ENCODE measurements around the gene ANKRD10.

The ANKRD10 gene

DNA sequence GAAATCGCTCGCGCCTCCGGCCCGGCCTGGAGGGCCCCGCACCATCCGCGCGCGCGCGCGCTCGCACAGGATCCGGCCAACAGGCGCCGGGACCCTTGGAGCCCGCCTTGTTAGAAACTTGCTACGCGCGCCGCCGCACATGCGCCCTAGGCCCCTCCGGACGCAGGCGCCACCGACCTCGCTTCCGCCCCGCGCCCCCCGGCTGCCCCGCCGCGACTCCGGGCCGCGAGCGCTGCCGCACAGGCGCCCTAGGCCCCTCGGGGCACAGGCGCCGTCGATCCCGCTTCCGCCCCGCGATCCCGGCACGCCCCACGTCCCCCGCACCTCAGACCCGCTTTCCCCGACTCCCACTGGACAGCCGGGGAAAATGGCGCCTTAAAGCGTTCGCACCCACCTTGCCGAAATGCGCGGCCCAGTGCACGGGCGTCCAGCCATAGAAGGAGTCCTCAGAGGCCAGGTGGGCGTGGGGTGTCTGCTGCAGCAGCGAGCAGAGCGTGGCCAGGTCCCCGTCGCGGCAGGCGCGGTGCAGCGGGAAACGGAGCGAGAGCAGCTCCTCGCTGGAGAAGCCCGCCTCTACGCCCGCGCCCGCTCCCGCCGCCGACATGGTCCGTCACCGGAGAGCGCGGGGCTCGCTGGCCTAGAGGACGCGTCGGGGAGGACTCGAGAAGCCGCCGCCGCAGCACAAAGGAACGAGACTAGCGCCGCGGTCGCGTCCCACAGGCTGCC lies 375 bp downstream of the ANKRD10 start:
- DNase-seq (ENCODE audit: low spot score) = peak; percentile 76

DNA sequence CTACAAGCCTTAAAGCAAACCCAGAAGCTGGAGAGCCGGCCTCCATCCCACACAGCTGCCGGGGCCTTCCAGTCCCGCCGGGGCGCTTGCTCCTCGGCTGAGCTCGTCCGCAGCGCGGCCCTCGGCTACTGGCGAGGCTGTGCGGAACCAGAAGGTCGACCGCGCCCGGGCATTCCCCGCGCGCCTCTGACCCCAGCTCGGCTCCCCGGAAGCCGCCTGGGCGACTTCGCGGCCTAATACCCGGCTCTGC lies 863 bp downstream of the ANKRD10 start:
- no peak for DNase-seq (ENCODE audit: low spot score)

DNA sequence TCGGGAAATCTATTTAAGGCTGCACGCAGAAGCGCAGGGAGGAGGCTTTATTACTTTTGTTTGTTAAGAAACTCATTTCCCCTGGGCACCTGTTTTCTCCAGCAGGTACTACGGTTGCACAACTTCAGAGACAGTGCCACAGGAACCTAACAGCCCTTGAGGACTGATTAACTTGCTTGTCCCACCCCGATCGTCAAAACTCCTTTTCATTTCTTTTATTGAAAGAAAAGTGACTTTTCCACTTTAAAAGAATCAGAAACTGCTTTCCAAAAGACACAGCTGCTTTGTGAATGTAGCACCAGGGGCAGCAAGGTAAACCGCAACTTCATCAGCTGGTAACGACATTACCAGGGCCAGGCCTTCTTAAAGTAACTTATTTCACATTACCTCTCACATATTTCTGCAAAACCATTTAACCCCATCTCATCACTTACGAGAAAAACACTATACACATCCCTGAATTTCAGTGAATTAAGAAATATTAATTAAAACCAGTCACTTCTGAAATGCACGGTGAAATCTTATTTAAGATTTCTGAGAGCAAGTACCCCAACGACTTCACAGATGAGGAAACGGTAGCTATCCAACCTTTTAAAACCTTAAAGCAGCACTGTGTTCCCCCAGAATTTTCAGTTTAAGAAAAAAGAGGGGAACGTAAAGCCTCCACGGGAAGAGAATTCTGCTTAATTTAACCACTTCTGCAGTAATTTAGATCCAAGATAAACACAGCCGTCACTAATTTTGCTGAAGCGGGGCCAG lies 1.4 kb downstream of the ANKRD10 start:
- no peak for DNase-seq (ENCODE audit: low spot score)

DNA sequence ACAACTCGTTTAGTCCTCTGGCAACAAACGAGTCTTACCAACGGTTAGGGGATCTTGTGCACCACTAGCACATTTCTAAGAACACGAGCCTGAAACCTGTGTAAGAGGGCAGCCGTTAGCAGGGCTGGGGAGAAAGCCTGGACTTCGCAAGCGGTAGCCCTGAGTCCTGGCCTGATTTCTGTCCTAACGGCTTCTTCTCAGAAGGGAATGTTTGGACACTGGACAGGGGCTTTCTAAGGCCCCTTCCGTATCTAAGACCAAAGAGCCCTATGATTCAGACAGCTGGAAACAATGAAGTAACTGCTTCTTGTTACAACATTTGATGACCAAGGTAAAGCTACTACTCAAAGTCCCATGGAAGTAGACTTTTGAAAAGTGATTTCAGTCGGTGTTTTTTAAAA lies 2.2 kb downstream of the ANKRD10 start:
- no peak for DNase-seq (ENCODE audit: low spot score)

DNA sequence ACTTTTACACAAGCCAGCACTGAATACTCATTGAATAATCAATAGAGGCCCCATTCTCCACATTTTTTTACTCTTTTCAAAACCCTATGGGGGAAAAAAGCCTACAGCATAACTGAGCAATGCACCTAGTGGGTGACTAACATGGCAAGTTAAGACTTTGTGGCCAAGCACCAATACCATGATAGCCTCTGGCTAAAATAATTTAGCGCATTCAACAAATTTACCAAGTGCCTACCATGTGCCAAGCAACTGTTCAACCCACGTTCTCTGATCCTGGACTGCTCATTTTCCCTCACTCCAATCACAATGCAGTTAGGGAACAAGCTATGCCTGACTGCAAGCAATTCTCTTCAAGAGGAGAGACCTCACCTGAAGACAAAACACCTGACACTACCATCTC lies 3.0 kb downstream of the ANKRD10 start:
- no peak for DNase-seq (ENCODE audit: low spot score)

DNA sequence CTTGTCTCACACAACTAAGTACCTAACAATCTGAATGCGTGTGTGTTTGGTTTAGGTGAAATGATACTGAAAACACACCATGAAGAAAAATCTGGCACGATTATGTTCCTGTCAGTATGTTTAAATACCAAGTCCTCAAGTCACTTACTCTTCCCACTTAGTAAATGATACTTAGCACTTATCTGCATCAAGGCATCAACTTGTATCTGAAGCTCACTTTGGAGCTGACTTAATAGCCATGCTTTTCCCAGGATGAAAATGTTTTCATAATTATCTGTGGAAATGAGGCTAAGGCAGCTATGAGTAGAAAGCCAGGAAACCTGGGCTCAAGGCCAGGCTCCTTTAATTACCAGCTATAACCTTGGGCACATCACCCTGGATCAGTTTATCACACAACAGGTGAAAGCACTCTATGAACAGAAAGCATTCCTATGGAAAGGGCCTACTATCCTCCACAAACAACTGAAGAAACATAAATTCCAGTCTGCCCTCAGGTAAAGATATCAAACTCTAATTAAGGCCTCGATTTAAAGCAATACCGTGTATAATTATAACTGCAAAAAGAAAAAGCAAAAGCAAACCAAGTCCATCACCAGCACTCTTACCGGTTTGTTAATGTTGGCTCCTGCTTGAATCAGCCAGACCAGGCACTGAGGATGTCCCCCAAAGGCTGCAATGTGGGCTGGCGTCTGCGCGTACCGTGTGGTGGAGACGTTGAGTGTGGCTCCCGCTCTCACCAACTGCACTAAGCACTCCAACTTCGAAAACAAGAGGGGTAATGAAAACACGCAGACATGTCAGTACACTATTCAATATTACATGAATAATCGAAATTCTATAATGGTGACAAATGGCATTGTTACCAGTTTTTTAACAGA lies 4.6 kb downstream of the ANKRD10 start:
- no peak for DNase-seq (ENCODE audit: low spot score)

DNA sequence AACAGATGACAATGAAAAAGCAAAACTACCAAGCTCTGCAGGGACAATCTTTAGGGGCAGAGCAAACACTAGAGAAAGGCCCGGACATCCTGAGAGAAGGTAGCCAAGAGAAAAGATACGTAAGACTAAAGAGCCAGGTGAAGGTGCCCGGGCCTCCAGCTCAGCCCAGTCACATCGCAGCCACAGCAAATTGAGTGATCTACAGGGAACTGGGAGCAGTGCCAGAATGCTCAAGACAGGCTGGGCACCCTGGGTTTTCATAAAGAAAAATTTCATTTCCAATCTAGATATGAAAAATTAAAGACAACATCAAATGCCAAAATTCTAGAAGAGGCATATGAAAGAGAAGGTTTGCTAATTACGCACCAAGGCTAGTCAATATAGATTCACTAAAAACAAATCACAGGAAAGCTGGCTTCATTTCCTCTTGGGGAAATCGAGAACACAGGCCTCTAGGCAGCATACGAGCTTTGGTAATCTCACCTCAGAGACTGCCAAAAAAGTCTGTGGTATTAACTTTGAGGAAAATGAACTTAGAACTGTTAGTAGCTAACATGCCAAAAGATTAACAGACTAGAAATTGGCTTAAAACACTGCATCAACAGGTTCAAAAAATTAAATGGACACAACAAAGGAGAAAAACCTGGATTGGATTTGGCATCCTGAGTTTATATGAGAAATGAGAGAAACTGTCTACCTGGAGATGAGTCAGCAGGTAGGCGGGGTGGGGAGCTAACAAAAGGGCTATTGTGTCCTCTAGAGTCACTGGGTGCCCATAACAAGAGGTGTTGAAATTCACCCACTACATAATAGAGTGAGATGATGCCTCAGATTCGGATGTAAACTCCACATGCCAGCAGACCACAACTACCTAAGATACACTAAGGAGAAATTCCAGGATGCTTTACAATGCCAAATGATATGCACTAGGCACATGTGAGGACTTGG lies 6.6 kb downstream of the ANKRD10 start:
- DNase-seq (ENCODE audit: low spot score) = peak; percentile 37

DNA sequence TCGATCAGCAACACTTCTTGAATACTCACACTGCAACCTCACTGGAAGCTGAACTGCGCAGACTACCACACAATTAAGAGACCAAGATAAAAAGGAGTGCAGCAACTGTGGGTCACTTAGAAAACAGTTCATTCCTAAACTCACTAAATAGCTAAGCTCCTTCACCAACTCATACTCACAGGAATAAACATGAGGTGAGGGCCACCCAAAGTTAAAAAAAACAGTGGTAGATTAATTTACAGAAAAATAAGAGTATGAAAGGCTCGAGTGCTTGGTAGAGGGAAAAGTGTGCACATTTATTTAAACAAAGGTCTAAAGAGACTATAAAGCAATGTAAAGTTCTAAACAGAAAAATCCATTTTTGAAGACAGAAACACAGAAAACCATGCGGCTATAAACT lies 7.6 kb downstream of the ANKRD10 start:
- no peak for DNase-seq (ENCODE audit: low spot score)

DNA sequence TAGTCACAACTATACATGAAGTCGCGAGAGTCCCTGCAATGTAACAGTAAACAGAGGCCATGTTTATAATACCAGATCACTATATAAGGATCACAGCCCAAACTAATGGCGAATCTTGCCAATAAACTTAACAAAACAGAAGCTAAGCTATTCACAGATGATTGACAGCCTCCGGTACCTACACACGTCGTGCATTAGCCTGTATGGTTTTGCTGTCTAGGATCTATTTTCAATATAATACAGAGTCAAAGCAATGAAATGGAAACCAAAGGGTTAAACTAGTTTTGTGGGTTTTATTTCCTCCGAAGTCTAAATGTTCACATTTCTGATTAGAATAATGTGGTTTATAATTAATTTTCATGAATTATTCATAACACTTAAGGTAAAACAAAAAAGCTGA lies 10.1 kb downstream of the ANKRD10 start:
- DNase-seq (ENCODE audit: low spot score) = no peak

DNA sequence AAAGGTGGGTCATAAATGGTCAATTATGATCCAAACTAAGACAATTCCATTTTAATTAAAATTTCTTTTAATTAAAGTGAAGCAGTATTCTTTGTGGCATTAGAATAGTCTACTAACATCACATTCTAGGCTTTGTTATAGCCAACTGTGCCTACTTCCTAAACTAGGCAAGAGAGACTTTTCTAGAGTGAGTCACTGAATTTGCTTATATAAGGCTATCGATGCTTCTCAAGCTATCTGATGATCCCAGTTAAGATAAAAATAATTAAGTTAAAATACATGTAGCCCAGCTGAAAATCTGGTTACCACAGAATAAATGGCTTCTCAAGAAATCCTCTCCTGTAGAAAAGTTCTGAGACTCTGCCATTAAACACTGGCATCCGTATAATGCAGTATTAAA lies 12.5 kb downstream of the ANKRD10 start:
- DNase-seq (ENCODE audit: low spot score) = no peak

DNA sequence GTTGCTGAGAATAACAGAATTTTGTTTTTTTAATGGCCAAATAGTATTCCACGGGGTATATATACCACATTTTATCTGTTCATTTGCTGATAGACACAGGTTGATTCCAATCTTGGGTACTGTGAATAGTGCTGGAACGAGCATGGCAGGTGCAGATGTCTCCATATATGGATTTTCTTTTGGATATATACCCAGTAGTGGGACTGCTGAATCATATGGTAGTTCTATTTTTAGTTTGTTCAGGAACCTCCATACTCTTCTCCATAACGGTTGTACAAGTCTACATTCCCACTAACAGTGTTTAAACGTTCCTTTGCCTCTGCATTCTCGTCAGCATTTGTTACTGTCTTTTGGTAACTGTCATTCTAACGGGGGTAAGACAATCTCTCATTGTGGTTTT lies 17.3 kb downstream of the ANKRD10 start:
- no peak for DNase-seq (ENCODE audit: low spot score)

DNA sequence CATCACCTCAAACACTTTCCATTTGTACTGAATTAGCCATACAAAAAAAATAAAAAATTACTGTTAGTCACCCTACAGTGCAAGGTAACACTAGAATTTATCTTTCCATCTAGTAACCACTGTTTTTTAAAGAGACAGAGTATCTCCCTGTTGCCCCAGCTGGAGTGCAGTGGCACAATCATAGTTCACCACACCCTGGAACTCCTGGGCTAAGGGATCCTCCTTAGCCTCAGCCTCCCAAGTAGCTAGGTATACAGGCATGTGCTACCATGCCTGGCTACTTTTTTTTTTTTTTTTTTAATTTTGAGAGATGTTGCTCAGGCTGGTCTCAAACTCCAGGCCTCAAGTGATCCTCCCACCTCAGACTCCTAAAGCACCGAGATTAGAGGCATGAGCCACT lies 17.9 kb downstream of the ANKRD10 start:
- DNase-seq (ENCODE audit: low spot score) = no peak

DNA sequence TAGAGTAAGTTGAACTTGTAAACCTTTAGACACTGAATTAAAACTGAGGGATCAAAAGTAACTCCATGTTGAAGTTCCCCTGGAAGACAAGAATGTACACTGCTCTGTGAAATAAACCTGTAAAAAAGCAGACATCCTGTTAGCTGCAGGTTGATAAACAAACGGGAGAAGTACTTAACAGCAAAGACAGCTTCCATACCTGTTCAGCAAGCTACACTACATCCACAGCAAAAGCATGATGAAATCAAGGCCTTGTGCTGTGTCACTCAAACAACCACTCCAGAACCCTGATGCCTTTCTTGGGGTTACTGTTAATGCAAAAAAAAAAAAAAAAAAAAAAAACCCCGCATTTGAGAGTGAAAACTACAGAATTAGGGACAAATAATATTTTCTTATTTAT lies 20.8 kb downstream of the ANKRD10 start:
- DNase-seq (ENCODE audit: low spot score) = no peak

DNA sequence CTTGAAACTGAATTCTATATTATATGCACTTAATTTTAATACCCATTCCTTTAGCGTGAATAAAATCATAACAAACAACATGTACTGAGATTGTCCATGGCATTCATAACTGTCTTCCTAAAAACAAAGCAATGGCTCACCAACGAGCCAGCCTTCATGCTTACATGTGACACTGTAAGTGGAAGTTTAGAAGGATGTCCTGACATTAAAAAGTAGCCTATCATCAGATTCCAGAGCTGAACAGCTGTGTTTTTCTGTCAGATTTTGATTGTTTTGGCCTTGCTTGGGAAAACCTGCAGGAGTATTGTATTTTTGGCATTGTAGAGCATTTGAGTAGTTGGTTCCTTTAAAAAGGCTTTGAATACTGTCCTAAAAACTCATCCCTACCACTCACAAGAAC lies 21.3 kb downstream of the ANKRD10 start:
- no peak for DNase-seq (ENCODE audit: low spot score)

DNA sequence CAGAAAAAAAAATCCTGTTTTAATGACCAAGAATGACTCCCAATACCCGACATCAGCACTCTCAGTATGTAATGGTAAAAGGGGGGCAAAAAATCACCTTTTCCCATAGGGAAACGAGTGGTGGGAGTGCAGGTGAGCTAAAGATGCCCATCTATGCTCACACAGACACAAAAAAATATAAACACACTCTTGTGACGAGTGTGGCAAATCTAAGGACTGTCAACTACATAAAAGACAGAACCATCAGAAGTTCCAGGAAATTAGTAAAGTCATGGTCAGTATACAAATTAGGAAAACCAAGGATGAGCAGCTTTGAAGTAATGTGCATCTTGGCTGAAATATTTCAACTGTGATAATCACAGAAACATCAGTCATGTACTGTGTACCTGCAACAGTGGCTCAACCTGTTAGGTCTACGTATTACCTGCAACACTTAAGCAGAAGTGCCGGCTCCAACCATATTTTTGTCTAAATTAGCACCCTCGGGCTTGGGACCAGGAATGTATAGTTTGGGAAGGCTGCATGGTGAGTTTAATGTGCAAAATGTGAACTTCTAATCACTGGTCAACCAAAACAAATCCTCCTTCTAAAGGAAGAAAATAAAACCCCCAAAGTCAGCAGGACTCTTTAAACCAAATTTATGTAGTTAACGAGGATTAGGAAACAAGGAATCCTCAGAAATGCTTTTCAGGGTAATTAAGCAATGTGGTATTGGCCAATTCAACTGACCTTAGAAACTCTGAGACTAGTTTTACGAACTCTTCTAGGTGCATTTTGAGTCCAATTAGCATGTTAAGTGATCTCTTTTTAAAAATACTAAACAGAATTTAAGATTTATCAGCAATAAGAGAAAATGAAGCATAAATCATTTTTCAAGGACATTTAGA lies 24.3 kb downstream of the ANKRD10 start:
- no peak for DNase-seq (ENCODE audit: low spot score)

DNA sequence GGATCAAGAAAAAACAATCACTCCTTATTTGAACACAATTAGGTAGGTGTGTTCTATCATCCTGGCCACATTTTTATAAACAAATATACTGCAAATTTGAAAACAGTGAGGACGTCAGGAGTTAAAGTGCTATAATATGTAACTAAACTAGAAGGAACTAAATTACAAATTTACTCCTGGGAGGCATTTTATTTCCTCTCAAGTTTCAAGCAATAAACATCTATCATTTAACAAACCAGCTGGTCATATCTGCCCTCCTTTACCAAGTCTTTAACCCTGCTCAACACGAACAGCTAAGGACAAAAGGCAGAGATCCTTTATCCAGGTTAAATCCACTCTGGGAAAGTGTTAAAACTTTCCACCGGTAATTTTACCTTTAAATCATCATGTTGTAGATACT lies 26.5 kb downstream of the ANKRD10 start:
- DNase-seq (ENCODE audit: low spot score) = no peak

DNA sequence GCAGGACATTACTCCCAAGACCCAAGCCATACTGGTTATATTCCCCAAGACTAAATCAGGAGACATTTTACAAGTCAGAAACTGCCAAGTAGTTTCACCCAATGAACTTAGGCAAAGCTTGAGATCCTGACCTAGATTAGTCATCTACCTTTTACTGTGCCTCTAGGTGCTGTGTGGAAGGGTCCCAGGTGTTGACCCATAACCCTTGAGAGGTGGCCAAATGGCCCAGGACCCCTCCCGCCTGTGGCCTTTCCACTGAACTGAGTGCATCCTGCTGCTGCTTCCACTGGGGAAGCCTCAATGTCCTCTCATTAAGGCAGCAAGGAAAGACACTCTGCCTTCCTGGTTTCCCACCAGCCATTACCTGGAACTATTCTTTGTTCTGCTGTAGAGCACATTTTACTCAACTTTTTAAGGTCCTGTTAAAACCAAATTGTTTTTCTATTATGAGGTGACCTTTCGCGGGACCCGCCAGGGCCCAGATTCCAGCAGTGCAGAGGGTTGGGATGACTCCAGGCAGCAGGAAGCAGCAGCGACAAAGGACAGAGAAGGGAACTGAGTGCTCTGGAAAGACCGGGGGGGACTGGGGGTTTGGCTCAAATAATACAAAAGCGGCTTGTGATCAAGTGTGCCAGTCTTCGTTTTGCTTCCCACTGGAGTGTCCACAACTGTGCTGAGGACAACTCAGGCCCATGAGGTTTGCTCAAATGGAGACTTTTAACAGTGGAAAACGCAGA lies 27.1 kb downstream of the ANKRD10 start:
- DNase-seq (ENCODE audit: low spot score) = no peak

DNA sequence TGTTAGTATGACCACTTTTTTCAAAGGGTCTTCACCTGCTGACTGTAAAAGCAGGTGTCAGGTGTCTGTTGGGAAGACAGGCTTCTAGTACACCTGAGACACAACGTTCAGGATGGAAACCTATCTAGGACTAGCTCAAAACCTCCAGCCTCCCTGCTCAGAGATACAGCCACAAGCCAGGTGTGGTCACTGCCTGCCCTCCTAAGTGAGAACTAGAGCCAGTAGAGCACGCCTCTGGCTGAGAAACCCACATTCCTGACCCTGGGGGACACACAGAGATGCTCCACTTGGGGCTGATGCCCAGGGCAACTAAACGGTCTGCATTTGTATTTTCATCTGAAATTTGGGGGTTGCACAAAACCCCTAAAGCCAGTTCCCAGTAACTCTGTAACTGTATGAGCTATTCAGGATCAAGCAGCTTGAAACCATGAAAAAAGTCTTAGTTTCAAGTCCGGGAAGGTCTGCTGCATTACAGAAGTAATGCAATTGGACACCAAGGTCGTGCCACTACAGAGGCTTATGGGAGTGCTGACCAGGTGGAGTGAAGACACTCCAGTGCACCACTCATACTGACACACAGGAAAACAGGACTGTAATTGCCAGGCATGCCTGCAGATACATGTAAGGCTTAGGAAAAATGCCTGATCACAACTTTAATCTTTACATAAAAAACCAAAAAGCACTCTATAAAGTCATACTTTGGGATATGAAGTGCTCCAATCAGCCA lies 27.8 kb downstream of the ANKRD10 start:
- DNase-seq (ENCODE audit: low spot score) = no peak
